Superior temporal gyrus (tissue), 1 donor: ENCODE data around the gene TROAP.
"Not testable (repeated sequence)": the region's sequence is repeated elsewhere in the genome, so short reads cannot be mapped to it uniquely, and the experiment has no call there.

Experiments
- DNase-seq: peaks from one replicate; pipeline ENCODE4 v3.0.0-alpha.2; 2016; ENCODE audit errors: extremely low spot score

Gene TROAP

DNA sequence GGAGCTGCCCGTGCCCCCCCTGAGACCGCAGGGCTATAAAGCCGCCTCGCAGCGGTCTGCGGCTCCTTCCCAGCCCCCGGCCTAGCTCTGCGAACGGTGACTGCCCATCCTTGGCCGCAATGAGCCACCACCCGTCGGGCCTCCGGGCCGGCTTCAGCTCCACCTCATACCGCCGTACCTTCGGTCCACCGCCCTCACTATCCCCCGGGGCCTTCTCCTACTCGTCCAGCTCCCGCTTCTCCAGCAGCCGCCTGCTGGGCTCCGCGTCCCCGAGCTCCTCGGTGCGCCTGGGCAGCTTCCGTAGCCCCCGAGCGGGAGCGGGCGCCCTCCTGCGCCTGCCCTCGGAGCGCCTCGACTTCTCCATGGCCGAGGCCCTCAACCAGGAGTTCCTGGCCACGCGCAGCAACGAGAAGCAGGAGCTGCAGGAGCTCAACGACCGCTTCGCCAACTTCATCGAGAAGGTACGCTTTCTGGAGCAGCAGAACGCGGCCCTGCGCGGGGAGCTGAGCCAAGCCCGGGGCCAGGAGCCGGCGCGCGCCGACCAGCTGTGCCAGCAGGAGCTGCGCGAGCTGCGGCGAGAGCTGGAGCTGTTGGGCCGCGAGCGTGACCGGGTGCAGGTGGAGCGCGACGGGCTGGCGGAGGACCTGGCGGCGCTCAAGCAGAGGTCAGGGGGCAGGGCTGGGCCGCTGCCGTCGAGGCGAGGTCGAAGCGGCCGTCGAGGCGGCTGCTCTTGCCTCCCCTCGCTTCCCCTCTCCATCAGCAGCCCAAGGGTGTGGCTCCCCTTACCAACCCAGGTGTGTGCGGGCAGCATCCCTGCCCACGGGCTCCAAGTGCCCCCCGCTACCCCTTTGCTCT, 27.7 kb upstream of the TROAP start, which contains the start of gene PRPH:
Gene PRPH, plus strand, starts transcription at position 66 of the 855 bp plus-strand sequence. Its CDS starts 54 bp downstream, at position 120.
- DNase-seq: no peak

DNA sequence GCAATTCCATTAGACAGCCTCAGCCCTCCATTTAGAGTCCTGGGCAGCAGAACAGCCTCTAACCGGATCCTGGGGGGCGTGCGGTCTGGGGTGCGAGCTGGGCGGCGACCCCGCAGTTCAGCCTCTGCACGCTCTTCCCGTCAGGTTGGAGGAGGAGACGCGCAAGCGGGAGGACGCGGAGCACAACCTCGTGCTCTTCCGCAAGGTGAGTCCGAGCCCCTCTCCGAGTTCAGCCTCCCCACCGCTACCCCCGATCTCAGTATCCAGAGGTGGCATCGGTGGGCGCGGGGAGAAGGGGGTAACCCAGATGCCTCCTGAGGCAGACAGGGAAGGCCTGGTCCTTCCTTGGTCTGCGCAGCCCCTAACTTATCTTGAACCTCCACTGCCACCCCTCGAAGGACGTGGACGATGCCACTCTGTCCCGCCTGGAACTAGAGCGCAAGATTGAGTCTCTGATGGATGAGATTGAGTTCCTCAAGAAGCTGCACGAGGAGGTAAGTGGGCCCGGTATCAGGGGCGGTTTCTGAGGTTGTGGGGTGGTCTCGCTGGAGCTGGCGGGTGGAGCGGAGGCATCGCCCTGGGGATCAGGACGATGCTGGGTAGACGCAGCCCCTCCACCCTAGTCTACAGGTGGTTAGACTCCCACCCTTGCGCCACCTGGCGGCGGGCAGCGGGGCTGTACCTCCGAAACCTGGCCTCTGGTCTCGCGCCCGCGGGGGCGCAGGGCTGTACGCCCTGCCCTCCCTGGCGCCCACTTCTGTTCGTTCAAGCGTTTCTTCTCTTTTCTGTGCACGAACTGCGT, 26.8 kb upstream of the TROAP start:
- no peak for DNase-seq

DNA sequence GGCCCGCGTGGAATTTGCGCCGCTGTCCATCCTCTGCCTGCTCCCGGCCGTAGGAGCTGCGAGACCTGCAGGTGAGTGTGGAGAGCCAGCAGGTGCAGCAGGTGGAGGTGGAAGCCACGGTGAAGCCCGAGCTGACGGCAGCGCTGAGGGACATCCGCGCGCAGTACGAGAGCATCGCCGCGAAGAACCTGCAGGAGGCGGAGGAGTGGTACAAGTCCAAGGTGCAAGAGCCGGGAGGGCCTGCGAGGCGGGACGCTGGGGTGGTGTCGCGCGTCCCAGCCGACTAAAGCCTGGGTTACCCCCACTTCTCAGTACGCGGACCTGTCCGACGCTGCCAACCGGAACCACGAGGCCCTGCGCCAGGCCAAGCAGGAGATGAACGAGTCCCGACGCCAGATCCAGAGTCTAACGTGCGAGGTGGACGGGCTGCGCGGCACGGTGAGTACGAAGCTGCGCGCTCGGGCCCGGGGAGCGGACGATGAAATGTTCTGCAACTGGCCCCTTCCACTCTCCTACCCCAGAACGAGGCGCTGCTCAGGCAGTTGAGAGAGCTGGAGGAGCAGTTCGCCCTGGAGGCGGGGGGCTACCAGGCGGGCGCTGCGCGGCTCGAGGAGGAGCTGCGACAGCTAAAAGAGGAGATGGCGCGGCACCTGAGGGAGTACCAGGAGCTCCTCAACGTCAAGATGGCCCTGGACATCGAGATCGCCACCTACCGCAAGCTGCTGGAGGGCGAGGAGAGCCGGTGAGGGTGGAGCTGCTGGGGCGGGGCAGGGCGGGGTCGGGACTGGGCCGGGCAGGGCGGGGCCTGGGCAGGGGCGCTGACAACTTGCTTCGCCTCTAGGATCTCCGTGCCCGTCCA, 26.0 kb upstream of the TROAP start:
- no peak for DNase-seq

DNA sequence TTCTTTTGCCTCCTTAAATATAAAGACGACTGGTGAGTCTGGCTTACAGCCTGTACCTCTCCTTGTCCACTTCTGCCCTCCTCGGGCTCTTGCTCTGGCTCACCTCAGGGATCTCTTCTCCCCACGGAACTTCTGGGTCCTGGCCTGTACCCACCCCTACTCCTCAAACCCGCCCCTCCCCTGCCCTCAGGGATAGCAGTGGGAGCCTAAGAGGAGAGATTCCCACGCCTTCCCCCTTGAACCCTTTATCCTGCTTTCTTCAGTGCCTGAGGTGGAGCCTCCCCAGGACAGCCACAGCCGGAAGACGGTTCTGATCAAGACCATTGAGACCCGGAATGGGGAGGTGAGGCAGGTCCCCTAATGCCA, 25.4 kb upstream of the TROAP start:
- DNase-seq: no peak

DNA sequence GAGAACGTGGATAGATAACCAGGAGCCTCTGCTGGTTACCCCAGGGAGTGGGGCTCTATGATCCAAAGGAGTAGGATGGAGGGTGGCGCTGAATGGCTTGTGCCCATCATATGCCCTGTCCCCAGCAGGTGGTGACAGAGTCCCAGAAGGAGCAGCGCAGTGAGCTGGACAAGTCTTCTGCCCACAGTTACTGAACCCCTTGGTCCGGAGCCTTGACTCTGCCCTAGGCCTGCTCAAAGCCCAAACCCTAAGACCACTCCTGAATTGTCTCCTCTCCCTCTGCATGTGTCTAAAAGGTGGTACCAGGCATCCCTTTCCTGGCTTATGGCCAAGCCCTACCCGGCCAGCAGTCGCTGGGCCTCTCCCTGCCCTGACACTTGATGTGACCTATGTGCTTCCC, 24.9 kb upstream of the TROAP start:
- DNase-seq: no peak

DNA sequence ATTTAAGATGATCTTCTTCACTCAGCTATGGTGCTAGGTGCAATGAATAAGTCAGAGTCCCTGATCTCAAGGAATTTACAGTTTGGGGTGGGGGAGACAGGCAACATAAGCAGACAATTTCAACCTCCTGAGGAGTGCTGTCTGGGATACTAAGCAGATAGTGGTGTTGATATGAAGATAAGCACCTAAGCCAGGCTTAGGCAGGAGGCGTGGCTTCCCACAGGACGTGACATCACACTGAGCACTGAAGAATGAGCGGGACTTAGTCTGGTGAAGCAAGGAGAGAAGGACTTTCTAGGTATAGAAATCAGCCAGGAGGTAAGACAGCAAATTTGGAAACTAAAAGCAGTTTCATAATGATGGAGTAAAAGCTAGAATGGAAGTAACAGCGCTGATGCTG, 21.3 kb upstream of the TROAP start:
- DNase-seq: no peak

DNA sequence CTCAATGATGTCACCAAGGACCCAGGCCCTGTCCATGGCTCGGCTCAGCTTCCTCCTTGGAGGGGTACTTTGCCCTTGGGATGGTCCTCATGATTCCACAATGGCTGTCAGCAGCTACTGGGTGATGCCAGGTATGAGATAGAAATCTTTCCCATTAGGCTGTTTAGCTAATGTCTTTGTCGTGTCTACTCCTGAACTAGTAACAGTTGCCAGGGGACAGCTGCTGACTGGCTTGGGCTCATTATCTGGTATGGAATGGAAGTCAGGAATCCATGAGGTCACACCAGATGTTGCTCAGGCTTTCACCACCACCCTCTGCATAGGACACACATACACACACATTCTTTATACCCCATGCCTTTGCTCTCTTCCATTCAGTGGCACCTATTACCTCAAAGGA, 18.9 kb upstream of the TROAP start:
- DNase-seq: no peak

DNA sequence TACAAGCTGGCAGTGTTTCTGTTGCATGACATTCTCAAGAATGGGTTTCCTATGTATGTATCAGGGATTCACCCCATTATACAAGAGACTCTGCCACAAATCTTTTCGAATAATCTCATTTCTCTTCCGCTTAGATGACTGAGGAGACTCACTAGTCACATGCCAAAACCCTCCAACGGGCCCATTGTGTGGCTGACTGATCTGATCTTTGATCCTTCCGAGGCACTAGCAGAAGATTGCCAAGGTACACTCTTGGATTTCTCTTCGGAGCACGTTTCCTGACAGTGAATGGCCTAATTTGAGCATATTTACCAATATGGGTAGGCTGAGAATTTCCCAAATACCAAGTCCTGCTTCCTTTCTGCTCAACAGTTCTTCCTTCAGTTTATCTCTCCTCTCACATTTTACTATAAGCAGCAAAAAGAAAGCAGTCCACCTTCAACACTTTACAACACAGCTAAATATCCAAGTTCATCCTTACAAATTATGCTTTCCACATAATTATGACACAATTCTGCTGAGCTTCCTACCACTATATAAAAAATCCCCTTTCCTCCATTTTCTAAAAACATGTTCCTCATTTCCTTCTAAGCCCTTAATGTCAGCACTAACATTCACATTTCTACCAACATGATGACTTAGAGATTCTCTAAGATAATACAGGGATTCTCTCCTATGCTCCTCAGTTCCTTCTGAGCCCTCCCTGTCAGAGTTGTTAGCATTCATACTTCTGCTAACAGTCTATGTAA, 17.1 kb upstream of the TROAP start:
- no peak for DNase-seq

DNA sequence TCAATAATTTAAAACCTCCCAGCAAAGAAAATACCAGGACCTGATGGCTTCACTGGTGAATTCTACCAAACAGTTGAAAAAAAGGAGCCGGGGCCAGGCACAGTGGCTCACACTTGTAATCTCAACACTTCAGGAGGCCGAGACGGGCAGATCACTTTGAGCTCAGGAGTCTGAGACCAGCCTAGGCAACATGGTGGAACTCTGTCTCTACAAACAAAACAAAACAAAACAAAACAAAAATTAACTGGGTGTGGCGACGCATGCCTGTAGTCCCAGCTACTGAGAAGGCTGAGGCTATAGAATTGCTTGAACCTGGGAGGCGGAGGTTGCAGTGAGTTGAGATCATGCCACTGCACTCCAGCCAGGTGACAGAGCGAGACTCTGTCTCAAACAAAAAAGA, 13.7 kb upstream of the TROAP start:
- no peak for DNase-seq

DNA sequence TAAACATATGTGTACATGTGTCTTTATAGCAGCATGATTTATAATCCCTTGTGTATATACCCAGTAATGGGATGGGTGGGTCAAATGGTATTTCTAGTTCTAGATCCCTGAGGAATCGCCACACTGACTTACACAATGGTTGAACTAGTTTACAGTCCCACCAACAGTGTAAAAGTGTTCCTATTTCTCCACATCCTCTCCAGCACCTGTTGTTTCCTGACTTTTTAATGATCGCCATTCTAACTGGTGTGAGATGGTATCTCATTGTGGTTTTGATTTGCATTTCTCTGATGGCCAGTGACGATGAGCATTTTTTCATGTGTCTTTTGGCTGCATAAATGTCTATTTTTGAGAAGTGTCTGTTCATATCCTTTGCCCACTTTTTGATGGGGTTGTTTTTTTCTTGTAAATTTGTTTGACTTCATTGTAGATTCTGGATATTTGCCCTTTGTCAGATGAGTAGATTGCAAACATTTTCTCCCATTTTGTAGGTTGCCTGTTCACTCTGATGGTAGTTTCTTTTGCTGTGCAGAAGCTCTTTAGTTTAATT, 12.5 kb upstream of the TROAP start:
- not testable (repeated sequence) for DNase-seq

DNA sequence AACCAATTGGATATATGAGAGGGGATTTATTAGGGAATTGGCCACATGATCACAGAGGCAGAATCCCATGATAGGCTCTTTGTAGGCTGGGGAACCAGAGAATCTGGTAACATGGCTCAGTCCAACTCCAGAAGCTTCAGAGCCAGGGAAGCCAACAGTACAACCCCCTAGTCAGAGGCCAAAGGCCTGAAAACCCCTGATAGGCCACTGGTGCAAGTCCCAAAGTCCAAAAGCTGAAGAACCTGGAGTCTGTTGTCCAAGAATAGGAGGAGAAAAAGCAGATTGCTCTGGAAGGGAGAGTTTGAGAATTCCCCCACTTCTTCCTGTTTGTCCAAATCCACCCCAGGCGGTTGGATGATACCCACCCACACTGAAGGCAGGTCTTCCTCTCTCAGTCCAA, 8.2 kb upstream of the TROAP start:
- no peak for DNase-seq

DNA sequence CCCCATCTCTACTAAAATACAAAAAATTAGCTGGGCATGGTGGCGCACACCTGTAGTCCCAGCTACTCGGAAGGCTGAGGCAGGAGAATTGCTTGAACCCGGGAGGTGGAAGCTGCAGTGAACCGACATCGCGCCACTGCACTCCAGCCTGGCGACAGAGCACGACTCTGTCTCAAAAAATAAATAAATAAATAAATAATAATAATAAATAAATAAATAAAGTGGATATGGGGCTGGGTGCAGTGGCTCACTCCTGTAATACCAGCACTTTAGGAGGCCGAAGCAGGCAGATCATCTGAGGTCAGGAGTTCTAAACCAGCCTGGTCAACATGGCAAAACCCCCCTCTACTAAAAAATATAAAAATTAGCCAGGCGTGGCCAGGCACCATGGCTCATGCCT, 5.9 kb upstream of the TROAP start:
- DNase-seq: not testable (repeated sequence)

DNA sequence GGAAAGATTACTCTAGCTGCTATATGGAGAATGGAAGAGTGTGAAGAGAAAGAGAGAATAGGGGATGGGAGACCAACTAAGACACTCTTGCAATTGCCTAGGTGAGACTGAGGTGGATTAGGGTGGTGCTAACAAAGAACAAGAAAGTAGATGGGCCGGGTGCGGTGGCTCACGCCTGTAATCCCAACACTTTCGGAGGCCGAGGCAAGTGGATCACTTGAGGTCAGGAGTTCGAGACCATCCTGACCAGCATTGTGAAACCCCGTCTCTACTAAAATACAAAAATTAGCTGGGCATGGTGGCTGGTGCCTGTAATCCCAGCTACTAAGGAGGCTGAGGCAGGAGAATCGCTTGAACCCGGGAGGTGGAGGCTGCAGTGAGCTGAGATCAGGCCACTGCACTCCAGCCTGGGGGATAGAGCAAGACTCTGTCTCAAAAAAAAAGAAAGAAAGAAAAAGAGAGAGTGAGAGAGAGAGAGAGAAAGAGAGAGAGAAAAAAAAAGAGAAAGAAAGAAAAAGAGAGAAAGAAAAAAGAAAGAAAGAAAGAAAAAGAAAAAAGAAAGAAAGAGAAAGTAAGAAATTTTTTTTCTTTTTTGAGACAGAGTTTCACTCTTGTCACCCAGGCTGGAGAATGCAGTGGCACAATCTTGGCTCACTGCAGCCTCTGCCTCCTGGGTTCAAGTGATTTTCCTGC, 2.5 kb upstream of the TROAP start:
- not testable (repeated sequence) for DNase-seq

DNA sequence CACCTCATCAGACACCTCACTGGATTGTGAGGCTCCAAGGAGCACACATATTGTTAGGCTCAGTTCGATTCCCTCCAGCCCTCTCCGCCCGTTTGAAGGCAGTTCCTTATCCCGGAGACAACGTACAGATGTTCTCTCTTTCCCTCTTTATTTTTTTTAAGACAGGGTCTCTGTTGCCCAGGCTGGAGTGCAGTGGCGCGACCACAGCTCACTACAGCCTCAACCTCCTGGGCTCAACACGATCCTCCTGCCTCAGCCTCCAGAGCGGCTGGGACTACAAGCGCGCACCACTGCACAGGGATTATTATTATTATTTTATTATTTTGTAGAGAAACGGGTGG, 718 bp upstream of the TROAP start:
- DNase-seq: no peak

DNA sequence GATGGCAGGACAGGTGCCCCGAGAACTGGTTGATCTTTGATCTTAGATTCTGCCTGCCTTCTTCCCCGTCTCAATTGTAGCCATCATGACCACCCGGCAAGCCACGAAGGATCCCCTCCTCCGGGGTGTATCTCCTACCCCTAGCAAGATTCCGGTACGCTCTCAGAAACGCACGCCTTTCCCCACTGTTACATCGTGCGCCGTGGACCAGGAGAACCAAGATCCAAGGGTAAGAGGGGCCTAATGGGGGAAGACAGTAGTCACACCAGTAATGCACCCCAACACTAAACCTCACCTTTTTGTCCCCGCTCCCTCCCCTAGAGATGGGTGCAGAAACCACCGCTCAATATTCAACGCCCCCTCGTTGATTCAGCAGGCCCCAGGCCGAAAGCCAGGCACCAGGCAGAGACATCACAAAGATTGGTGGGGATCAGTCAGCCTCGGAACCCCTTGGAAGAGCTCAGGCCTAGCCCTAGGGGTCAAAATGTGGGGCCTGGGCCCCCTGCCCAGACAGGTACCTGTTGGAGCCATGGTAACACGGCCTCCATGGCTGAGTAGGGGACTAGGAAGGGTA, 556 bp downstream of the TROAP start:
- no peak for DNase-seq

DNA sequence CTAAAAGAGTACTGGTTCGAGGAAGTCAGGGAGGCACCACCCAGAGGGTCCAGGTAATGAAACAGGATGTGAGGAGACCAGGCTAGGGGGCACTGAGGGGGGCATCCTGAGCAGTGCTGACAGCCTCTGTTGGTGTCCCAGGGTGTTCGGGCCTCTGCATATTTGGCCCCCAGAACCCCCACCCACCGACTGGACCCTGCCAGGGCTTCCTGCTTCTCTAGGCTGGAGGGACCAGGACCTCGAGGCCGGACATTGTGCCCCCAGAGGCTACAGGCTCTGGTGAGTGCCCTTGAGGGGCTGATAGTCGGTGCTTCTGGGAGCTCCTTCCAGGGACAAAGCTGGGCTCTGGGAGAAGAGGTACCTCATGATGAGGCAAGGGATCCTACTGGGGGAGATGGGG, 2.6 kb downstream of the TROAP start:
- no peak for DNase-seq

DNA sequence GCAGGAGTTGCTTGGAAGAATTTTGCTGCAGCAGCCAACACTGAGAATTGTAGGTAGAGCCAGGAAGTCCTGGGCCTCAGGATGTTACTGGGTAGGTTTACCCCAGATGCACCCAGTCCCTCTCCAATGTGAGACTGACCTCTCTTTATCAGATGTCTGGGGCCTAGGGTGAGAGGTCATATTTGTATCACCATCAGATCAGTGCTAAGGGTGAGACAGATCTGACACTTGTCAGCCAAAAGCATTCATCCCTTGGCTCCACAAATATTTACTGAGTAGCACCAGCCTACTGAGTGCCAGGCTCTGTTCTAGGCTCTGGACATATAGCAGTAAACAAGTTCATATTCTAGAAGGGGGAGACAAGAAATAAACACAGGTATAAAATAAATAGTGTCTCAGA, 4.3 kb downstream of the TROAP start:
- no peak for DNase-seq

DNA sequence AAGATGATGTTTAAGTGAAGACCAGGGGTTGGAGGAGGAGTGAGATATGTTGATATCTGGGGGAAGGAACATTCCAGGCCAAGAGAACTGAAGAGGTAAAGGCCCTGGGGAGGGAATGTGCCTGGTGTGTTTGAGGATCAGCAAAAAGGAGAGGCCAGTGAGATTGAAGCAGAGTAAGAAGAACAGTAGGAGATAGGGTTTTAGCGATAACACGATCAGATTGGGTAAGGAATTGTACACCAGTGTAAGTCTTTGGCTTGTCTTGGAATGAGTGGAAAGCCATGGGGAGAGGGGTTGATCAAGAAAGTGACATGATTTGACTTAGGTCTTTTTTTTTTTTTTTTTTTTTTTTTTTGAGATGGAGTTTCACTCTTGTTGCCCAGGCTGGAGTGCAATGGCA, 4.8 kb downstream of the TROAP start:
- no peak for DNase-seq

DNA sequence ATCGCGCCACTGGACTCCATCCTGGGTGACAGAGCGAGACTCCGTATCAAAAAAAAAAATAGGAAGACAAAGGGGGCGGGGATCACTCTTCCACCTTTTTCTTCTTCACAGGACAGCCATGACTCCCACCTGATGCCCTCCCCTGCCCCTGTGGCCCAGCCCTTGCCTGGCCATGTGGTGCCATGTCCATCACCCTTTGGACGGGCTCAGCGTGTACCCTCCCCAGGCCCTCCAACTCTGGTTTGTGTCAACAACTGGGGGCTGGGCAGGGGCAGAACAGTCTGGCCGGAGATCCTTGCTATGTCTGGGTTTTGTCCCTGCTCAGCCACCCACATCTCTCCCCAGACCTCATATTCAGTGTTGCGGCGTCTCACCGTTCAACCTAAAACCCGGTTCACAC, 5.8 kb downstream of the TROAP start:
- DNase-seq: no peak

DNA sequence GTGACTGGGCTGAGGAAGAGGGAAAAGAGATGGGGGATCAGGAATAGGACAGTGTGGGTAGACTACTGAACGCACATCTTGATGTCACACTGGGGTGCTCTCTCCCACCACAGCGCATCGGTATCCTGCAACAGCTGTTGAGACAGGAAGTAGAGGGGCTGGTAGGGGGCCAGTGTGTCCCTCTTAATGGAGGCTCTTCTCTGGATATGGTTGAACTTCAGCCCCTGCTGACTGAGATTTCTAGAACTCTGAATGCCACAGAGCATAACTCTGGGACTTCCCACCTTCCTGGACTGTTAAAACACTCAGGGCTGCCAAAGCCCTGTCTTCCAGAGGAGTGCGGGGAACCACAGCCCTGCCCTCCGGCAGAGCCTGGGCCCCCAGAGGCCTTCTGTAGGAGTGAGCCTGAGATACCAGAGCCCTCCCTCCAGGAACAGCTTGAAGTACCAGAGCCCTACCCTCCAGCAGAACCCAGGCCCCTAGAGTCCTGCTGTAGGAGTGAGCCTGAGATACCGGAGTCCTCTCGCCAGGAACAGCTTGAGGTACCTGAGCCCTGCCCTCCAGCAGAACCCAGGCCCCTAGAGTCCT, 7.1 kb downstream of the TROAP start:
- no peak for DNase-seq
